ENCODE results near the gene ARHGAP8.
"Not testable (repeated sequence)": the region's sequence is repeated elsewhere in the genome, so short reads cannot be mapped to it uniquely, and the experiment has no call there.

ARHGAP8 gene

GRCh38 chr22:44726439-44726838 is 25.9 kb upstream of the ARHGAP8 start:
- DNase-seq, result no peak

GRCh38 chr22:44727148-44727547 is 25.2 kb upstream of the ARHGAP8 start:
- DNase-seq, result no peak

- DNase-seq, result no peak
Observed at GRCh38 chr22:44727709-44728108, 24.7 kb upstream of the ARHGAP8 start.

- DNase-seq, result no peak
Observed at GRCh38 chr22:44728761-44729324, 23.5 kb upstream of the ARHGAP8 start.

GRCh38 chr22:44729391-44730021 is 22.9 kb upstream of the ARHGAP8 start:
- no peak for DNase-seq

GRCh38 chr22:44730022-44730393 is 22.4 kb upstream of the ARHGAP8 start:
- no peak for DNase-seq

- DNase-seq, result no peak
Observed at GRCh38 chr22:44730490-44731356, 21.7 kb upstream of the ARHGAP8 start.

GRCh38 chr22:44731357-44731970 is 20.9 kb upstream of the ARHGAP8 start:
- DNase-seq, result no peak

- no peak for DNase-seq
Observed at GRCh38 chr22:44732017-44732561, 20.3 kb upstream of the ARHGAP8 start.

- DNase-seq, result no peak
Observed at GRCh38 chr22:44732661-44733060, 19.7 kb upstream of the ARHGAP8 start.

- no peak for DNase-seq
Observed at GRCh38 chr22:44733426-44734106, 18.8 kb upstream of the ARHGAP8 start.

- DNase-seq, result no peak
Observed at GRCh38 chr22:44734278-44734677, 18.1 kb upstream of the ARHGAP8 start.

- no peak for DNase-seq
Observed at GRCh38 chr22:44734801-44735517, 17.4 kb upstream of the ARHGAP8 start.

GRCh38 chr22:44735518-44736428 is 16.6 kb upstream of the ARHGAP8 start:
- DNase-seq, result peak; percentile 81

GRCh38 chr22:44736581-44737405 is 15.6 kb upstream of the ARHGAP8 start:
- no peak for DNase-seq

GRCh38 chr22:44737406-44738346 is 14.7 kb upstream of the ARHGAP8 start:
- DNase-seq, result no peak

GRCh38 chr22:44738347-44738715 is 14.0 kb upstream of the ARHGAP8 start:
- DNase-seq, result no peak

GRCh38 chr22:44739024-44739423 is 13.4 kb upstream of the ARHGAP8 start:
- DNase-seq, result no peak

GRCh38 chr22:44739666-44740065 is 12.7 kb upstream of the ARHGAP8 start:
- DNase-seq, result not testable (repeated sequence)

Data from CD4-positive, alpha-beta T cell treated with Interleukin-10 for 1 hour (primary cell).